H1 (cell line): ENCODE results near the gene GJA5. TPM values are rescaled to one million over a fixed set of nuclear protein-coding genes. Genes with fewer than 3 reads are reported as not detected.

Source experiments
- CTCF ChIA-PET: fragments of 300-600 bp; sonication (Branson Sonifier 250); formaldehyde crosslinking; loops from one replicate; lab custom pipeline; 2021; ENCODE audit not compliant: partially characterized antibody; lab: Charles Lee
- POLR2A ChIA-PET: fragments of 300-600 bp; sonication (Branson Sonifier 250); formaldehyde crosslinking; loops from one replicate; lab custom pipeline; 2021; ENCODE audit warnings: inconsistent platforms; ENCODE audit not compliant: partially characterized antibody; lab: Charles Lee
- DNase-seq, 2 experiments: peaks; one replicate each; pipeline versions ENCODE4 v3.0.0 to v3.0.0-alpha.2; 2010 to 2022; ENCODE audit warnings: low spot score in 2 of 2, low read depth in 1 of 2, mixed read lengths in 1 of 2
- FAIRE-seq: peaks from 2 replicates; lab custom pipeline; 2011; peaks lifted over from hg19 to GRCh38; lab: Jason Lieb, UNC
- H2AFZ ChIP-seq: 2 replicates; pipeline ENCODE4 v1.8.1; 2012; ENCODE audit warnings: low read length, inconsistent platforms
- H2AK5ac ChIP-seq: 2 replicates; pipeline ENCODE4 v1.6.1; 2013; ENCODE audit warnings: low read depth, low read length
- H2BK120ac ChIP-seq: replicated peaks from 2 replicates; pipeline ENCODE3; 2013; ENCODE audit warnings: low read depth, low read length, inconsistent platforms
- H2BK12ac ChIP-seq: 2 replicates; pipeline ENCODE4 v1.6.1; 2013; ENCODE audit warnings: low read depth, low read length
- H2BK15ac ChIP-seq: 2 replicates; pipeline ENCODE4 v1.6.1; 2013; ENCODE audit warnings: low read length
- H2BK20ac ChIP-seq: 2 replicates; pipeline ENCODE4 v1.6.1; 2013; ENCODE audit warnings: low read length
- H2BK5ac ChIP-seq: 2 replicates; pipeline ENCODE4 v1.6.1; 2013; ENCODE audit warnings: low read depth, low read length
- H3K14ac ChIP-seq: 2 replicates; pipeline ENCODE4 v1.6.1; 2013; ENCODE audit warnings: inconsistent platforms; ENCODE audit not compliant: insufficient read length
- H3K18ac ChIP-seq: 2 replicates; pipeline ENCODE4 v1.6.1; 2013; ENCODE audit warnings: low read length; ENCODE audit errors: extremely low read depth
- H3K23ac ChIP-seq: 2 replicates; pipeline ENCODE4 v1.6.1; 2013; ENCODE audit warnings: inconsistent platforms; ENCODE audit not compliant: insufficient read length
- H3K23me2 ChIP-seq: 2 replicates; pipeline ENCODE4 v1.6.1; 2013; ENCODE audit warnings: low read depth, low read length
- H3K27ac ChIP-seq: 2 replicates; pipeline ENCODE4 v1.6.1; 2011; ENCODE audit warnings: low read depth, low read length, inconsistent platforms
- H3K27me3 ChIP-seq, 4 experiments: replicated peaks in 1 of 4; 1 replicate in 1 of 4; 2 replicates in 3 of 4; pipeline versions ENCODE4 v1.6.1 to v1.8.1; 2011 to 2013; ENCODE audit warnings: low read length in 3 of 4, mild to moderate bottlenecking in 3 of 4, inconsistent platforms in 2 of 4, mixed read lengths in 2 of 4, moderate library complexity in 1 of 4; ENCODE audit not compliant: control insufficient read depth in 3 of 4, insufficient read depth in 3 of 4; ENCODE audit errors: extremely low read depth in 1 of 4
- H3K36me3 ChIP-seq, 4 experiments: 2 replicates each; pipeline versions ENCODE4 v1.6.1 to v1.8.1; 2011 to 2013; ENCODE audit warnings: mild to moderate bottlenecking in 4 of 4, low read length in 3 of 4, moderate library complexity in 2 of 4, control low read depth in 1 of 4, inconsistent platforms in 1 of 4; ENCODE audit not compliant: insufficient read depth in 4 of 4, control insufficient read depth in 2 of 4
- H3K4ac ChIP-seq: replicated peaks from 2 replicates; pipeline ENCODE3; 2013; ENCODE audit warnings: low read length, low read depth, mixed read lengths, inconsistent platforms; ENCODE audit not compliant: insufficient read length
- H3K4me1 ChIP-seq, 4 experiments: replicated peaks in 1 of 4; 1 replicate in 1 of 4; 2 replicates in 3 of 4; pipeline versions ENCODE4 v1.6.1 to v1.8.1; 2011 to 2013; ENCODE audit warnings: low read length in 3 of 4, inconsistent platforms in 2 of 4, mixed read lengths in 1 of 4; ENCODE audit not compliant: insufficient read depth in 4 of 4, control insufficient read depth in 3 of 4
- H3K4me2 ChIP-seq, 2 experiments: 2 replicates each; pipeline versions ENCODE4 v1.6.1 to v1.8.1; 2011 to 2013; ENCODE audit warnings: low read depth in 2 of 2, low read length in 2 of 2, control low read depth in 1 of 2, inconsistent platforms in 1 of 2, mild to moderate bottlenecking in 1 of 2; ENCODE audit not compliant: insufficient read depth in 1 of 2
- H3K4me3 ChIP-seq, 4 experiments: fragments of 200-600, 300-600 bp in 1 of 4; sonication (generic), shearing (Covaris generic), sonication (Bioruptor Twin) in 1 of 4; 2 replicates each; pipeline versions ENCODE4 v1.5.1 to v1.8.1; 2011 to 2016; ENCODE audit warnings: low read length in 4 of 4, low read depth in 3 of 4, control low read depth in 2 of 4, inconsistent platforms in 2 of 4, mild to moderate bottlenecking in 2 of 4, mixed read lengths in 1 of 4, moderate library complexity in 1 of 4; ENCODE audit not compliant: insufficient read depth in 2 of 4; ENCODE audit errors: extremely low read depth in 1 of 4
- H3K56ac ChIP-seq: replicated peaks from 2 replicates; pipeline ENCODE3; 2013; ENCODE audit warnings: low read depth, mild to moderate bottlenecking, mixed read lengths, low read length, inconsistent platforms; ENCODE audit not compliant: insufficient read length
- H3K79me1 ChIP-seq: 2 replicates; pipeline ENCODE4 v1.6.1; 2013; ENCODE audit warnings: low read depth, low read length, control low read depth
- H3K79me2 ChIP-seq, 2 experiments: 2 replicates each; pipeline versions ENCODE4 v1.6.1 to v1.8.1; 2012 to 2013; ENCODE audit warnings: low read length in 2 of 2, mild to moderate bottlenecking in 2 of 2, inconsistent platforms in 1 of 2; ENCODE audit not compliant: insufficient read depth in 2 of 2, control insufficient read depth in 1 of 2
- H3K9ac ChIP-seq, 4 experiments: replicated peaks in 1 of 4; 1 replicate in 1 of 4; 2 replicates in 3 of 4; pipeline versions ENCODE4 v1.6.1 to v1.8.1; 2011 to 2013; ENCODE audit warnings: low read depth in 3 of 4, low read length in 3 of 4, control low read depth in 2 of 4, mild to moderate bottlenecking in 2 of 4, moderate library complexity in 2 of 4, inconsistent platforms in 1 of 4; ENCODE audit errors: extremely low read depth in 1 of 4
- H3K9me3 ChIP-seq, 2 experiments: 2 replicates each; pipeline versions ENCODE4 v1.6.1 to v1.8.1; 2012 to 2013; ENCODE audit warnings: mild to moderate bottlenecking in 2 of 2, moderate library complexity in 2 of 2, control low read depth in 1 of 2, inconsistent platforms in 1 of 2, low read depth in 1 of 2, low read length in 1 of 2, mixed read lengths in 1 of 2; ENCODE audit not compliant: insufficient read depth in 2 of 2
- H4K20me1 ChIP-seq, 2 experiments: replicated peaks in 1 of 2; 2 replicates each; pipeline versions ENCODE3 to v1.8.1; 2011 to 2013; ENCODE audit warnings: inconsistent platforms in 2 of 2, low read length in 2 of 2, mild to moderate bottlenecking in 1 of 2; ENCODE audit not compliant: insufficient read depth in 2 of 2, control insufficient read depth in 1 of 2
- H4K5ac ChIP-seq: 2 replicates; pipeline ENCODE4 v1.6.1; 2013; ENCODE audit warnings: low read length, low read depth, mixed read lengths, inconsistent platforms; ENCODE audit not compliant: insufficient read length
- H4K8ac ChIP-seq: 2 replicates; pipeline ENCODE4 v1.8.0; 2013; ENCODE audit warnings: mild to moderate bottlenecking, moderate library complexity, low read length, inconsistent platforms; ENCODE audit not compliant: insufficient read depth; ENCODE audit errors: extremely low read depth
- H4K91ac ChIP-seq: replicated peaks from 2 replicates; pipeline ENCODE3; 2013; ENCODE audit warnings: low read length, mixed read lengths, inconsistent platforms; ENCODE audit not compliant: insufficient read length
- CREB1 ChIP-seq: IDR thresholded peaks from 2 replicates; pipeline ENCODE4 v1.6.1; 2012; ENCODE audit warnings: inconsistent platforms
- HDAC2 ChIP-seq, 2 experiments: fragments of 300-600 bp in 1 of 2; sonication (generic) in 1 of 2; IDR thresholded peaks; 2 replicates each; pipeline ENCODE4 v1.6.1; 2011 to 2012; ENCODE audit warnings: low read depth in 2 of 2, low read length in 2 of 2, mild to moderate bottlenecking in 2 of 2, moderate library complexity in 2 of 2, borderline replicate concordance in 1 of 2, inconsistent platforms in 1 of 2
- MAFK ChIP-seq: IDR thresholded peaks from 2 replicates; pipeline ENCODE4 v1.6.1; 2012; ENCODE audit warnings: low read depth, mild to moderate bottlenecking, improper control_type of control experiment, low read length
- RFX5 ChIP-seq: IDR thresholded peaks from 2 replicates; pipeline ENCODE4 v1.6.1; 2011; ENCODE audit warnings: low read depth, low read length, improper control_type of control experiment, borderline replicate concordance
- RXRA ChIP-seq: IDR thresholded peaks from 2 replicates; pipeline ENCODE4 v1.6.1; 2011; ENCODE audit warnings: low read depth, mild to moderate bottlenecking, low read length, moderate library complexity; ENCODE audit not compliant: insufficient read depth
- SAP30 ChIP-seq: fragments of 300-600 bp; sonication (generic); IDR thresholded peaks from 2 replicates; pipeline ENCODE4 v1.7.1; 2012; ENCODE audit warnings: low read length, moderate library complexity, mild to moderate bottlenecking, inconsistent platforms; ENCODE audit not compliant: insufficient read depth, insufficient replicate concordance
- ZNF274 ChIP-seq: IDR thresholded peaks from 2 replicates; pipeline ENCODE4 v1.7.0; 2012; ENCODE audit warnings: low read length, borderline replicate concordance; ENCODE audit errors: extremely low read depth
- WGBS, 2 experiments: shearing (Covaris generic) in 1 of 2; methylation state at CpG; one replicate each; pipeline versions ENCODE4 v1.1.6 to v1.1.7; 2013 to 2015; ENCODE audit warnings: low lambda C conversion rate in 2 of 2, mixed read lengths in 2 of 2, inconsistent platforms in 1 of 2, low coverage in 1 of 2, missing lambda C conversion rate in 1 of 2; ENCODE audit not compliant: insufficient replicate concordance in 2 of 2, insufficient coverage in 1 of 2, insufficient read length in 1 of 2; ENCODE audit errors: extremely low coverage in 1 of 2, missing lambda C conversion rate in 1 of 2; 5-methylcytosine and 5-hydroxymethylcytosine counted together
- polyA plus RNA-seq, 7 experiments: library from polyadenylated mRNA; depleted of rRNA in 3 of 7; stranded (reverse) in 5 of 7; unstranded in 2 of 7; fragments of >200 nt in 5 of 7; fragments of 200-250 nt in 2 of 7; gene quantifications; 1 replicate in 5 of 7; 2 replicates in 1 of 7; 4 replicates in 1 of 7; pipeline versions ENCODE4 v1.2.1 to v1.2.3, GENCODE V29; 2011 to 2013; ENCODE audit warnings: missing spikeins in 2 of 7, mixed read lengths in 2 of 7
- total RNA-seq: library from RNA; stranded (reverse); fragmentation: NEBNext Ultra II Directional; extraction: Animal tissue kit (Norgen Biotek cat#: 25700); gene quantifications from 2 replicates; pipeline ENCODE4 v1.2.1, GENCODE V29; 2021
- TF ChIP-seq, protein P1 (sequence below): IDR thresholded peaks from 2 replicates; pipeline ENCODE4 v1.6.1; 2012; ENCODE audit warnings: low read length, inconsistent platforms
- TF ChIP-seq, protein P2 (sequence below): IDR thresholded peaks from 2 replicates; pipeline ENCODE4 v1.6.1; 2012; ENCODE audit warnings: inconsistent platforms

Gene GJA5
- total and polyA plus RNA-seq, 2 of the 8 experiments (the other 6 are each of a cell fraction or from before 2014, with no cell fraction given), result 1.2 to 2.7 TPM

DNA sequence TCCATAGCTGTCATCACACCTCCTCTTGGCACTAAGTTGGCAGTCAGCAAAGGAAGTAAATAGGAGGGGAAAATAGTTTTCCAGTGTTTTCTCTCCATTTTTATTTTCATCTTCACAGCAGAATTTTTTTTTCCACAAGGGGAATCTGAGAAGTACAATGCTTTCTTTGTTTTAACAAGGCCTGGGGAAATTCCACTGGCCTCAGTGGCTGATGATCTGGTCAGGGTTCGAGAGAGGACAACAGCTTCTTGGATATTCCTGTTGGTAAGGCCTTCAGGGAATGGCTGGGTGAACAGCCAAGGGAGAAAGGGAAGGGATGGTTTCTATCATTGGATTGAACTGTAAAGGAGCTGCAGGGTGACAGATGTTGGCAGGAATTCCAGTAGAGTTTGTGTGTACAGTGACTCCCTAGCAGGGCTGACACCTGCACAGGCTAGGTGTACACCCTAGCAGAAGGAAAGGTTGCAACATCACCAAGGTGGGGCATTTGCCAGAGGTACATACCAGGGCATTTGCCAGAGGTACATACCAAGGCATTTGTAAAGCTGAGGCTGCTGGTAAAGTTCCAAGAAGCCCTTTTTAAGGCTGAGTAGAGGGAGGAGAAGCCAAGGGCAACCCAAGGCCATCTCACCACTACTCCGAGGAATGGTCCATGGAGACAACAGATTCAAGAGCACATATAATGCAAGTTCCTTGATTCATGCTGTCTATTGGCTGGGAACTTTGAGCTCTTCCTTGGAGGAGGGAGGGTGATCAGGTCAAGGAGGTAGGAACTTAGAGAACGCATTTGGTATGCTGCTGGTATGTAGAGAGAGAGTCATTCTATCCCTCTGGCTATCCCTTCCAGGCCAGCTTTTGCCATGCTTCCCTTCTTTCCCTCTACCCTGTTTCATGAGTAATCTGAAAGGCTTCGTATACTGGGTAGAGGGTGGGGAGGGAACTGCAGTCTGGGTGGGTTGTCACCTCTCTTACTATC is 3.1 kb downstream of the GJA5 start:
- H4K91ac ChIP-seq, result no peak overlapping the region
- no peak for FAIRE-seq
- CTCF ChIA-PET, result interaction anchor here (0.6 to 1.8 kb wide), 3 partner anchors 14 to 135 kb away, joined by 3 to 5 read pairs (median 3); no protein-coding TSS in a partner anchor
- TF ChIP-seq ZNF274 (no peak), HDAC2 (IDR thresholded peaks at IDR 0.05; ENCODE audit: borderline replicate concordance in 1 of 2, low read depth in 2 of 2, low read length in 2 of 2) (no peak), RFX5 (no peak), SAP30 (no peak), MAFK (no peak), CREB1 (no peak), RXRA (no peak)
- TF ChIP-seq, protein P1, sequence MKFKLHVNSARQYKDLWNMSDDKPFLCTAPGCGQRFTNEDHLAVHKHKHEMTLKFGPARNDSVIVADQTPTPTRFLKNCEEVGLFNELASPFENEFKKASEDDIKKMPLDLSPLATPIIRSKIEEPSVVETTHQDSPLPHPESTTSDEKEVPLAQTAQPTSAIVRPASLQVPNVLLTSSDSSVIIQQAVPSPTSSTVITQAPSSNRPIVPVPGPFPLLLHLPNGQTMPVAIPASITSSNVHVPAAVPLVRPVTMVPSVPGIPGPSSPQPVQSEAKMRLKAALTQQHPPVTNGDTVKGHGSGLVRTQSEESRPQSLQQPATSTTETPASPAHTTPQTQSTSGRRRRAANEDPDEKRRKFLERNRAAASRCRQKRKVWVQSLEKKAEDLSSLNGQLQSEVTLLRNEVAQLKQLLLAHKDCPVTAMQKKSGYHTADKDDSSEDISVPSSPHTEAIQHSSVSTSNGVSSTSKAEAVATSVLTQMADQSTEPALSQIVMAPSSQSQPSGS, result no peak
- TF ChIP-seq, protein P2, sequence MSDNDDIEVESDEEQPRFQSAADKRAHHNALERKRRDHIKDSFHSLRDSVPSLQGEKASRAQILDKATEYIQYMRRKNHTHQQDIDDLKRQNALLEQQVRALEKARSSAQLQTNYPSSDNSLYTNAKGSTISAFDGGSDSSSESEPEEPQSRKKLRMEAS, result no peak

More for the DNA sequence above, 3.1 kb downstream of the GJA5 start:
- no peak overlapping the region for H3K56ac ChIP-seq
- no peak overlapping the region for H4K5ac ChIP-seq
- no peak overlapping the region for H3K23ac ChIP-seq
- DNase-seq, result no peak
- H3K79me2 ChIP-seq, result no peaks in the 10 kb centered on the region
- no peak overlapping the region for H3K4me3 ChIP-seq
- H3K9me3 ChIP-seq, result no peaks in the 10 kb centered on the region
- no peaks in the 10 kb centered on the region for H4K20me1 ChIP-seq
- no peak overlapping the region for H3K4ac ChIP-seq
- no peak overlapping the region for H2AFZ ChIP-seq
- H2BK120ac ChIP-seq, result no peak overlapping the region
- H2AK5ac ChIP-seq, result no peak overlapping the region
- no peak overlapping the region for H2BK15ac ChIP-seq
- POLR2A ChIA-PET, result no interaction called here
- H2BK12ac ChIP-seq, result no peak overlapping the region
- no peak overlapping the region for H4K8ac ChIP-seq
- 83% methylated on average over 4 of the region's 4 CpGs; no CpG with 5 or more reads in 1 of the 2 experiments for WGBS, 2 experiments
- H3K27ac ChIP-seq, result no peak overlapping the region
- H3K79me1 ChIP-seq, result no peaks in the 10 kb centered on the region
- H2BK20ac ChIP-seq, result no peak overlapping the region
- H3K14ac ChIP-seq, result no peak overlapping the region
- H3K4me2 ChIP-seq, result no peak overlapping the region
- no peaks in the 10 kb centered on the region; the same call in 1 of the 2 replicates for H3K23me2 ChIP-seq
- no peak overlapping the region for H3K9ac ChIP-seq
- no peaks in the 10 kb centered on the region for H3K4me1 ChIP-seq
- no peaks in the 10 kb centered on the region; a peak in 1 of 8 replicates for H3K36me3 ChIP-seq
- no peaks in the 10 kb centered on the region; a peak in 1 of 7 replicates for H3K27me3 ChIP-seq
- no peak overlapping the region for H2BK5ac ChIP-seq
- H3K18ac ChIP-seq, result no peak overlapping the region
